IPS DF 6.9 (cell line): Measurements from ENCODE around the gene ITPKB.

Experiments used
- DNase-seq: peaks from one replicate; pipeline ENCODE4 v3.0.0-alpha.2; 2013; ENCODE audit warnings: low read depth, low spot score
- H3K27ac ChIP-seq: one replicate; pipeline ENCODE4 v1.5.1; 2013; ENCODE audit warnings: low read length, control low read depth
- H3K27me3 ChIP-seq: 2 replicates; pipeline ENCODE4 v1.6.1; 2013; ENCODE audit warnings: mild to moderate bottlenecking, low read length; ENCODE audit not compliant: control insufficient read depth, insufficient read depth
- H3K36me3 ChIP-seq: 2 replicates; pipeline ENCODE4 v1.6.1; 2013; ENCODE audit warnings: low read length; ENCODE audit not compliant: control insufficient read depth, insufficient read depth
- H3K4me1 ChIP-seq: 2 replicates; pipeline ENCODE4 v1.6.1; 2013; ENCODE audit warnings: low read length; ENCODE audit not compliant: control insufficient read depth, insufficient read depth
- H3K4me3 ChIP-seq: 2 replicates; pipeline ENCODE4 v1.5.1; 2013; ENCODE audit warnings: mild to moderate bottlenecking, low read length
- H3K9me3 ChIP-seq: 2 replicates; pipeline ENCODE4 v1.6.1; 2013; ENCODE audit warnings: low read length, inconsistent platforms; ENCODE audit not compliant: control insufficient read depth, insufficient read depth
- WGBS: extraction: QIAGEN DNeasy Blood & Tissue Kit; methylation state at CpG from one replicate; pipeline ENCODE4 v1.1.7; 2013; ENCODE audit warnings: mixed read lengths, missing lambda C conversion rate; ENCODE audit not compliant: insufficient read length, insufficient coverage; 5-methylcytosine and 5-hydroxymethylcytosine counted together

ITPKB gene

GRCh38 chr1:226658546-226659125, 80.4 kb downstream of the ITPKB start:
- WGBS: no CpG with 5 or more reads among the region's 22 CpGs
- no peak for DNase-seq
- Histone ChIP-seq H3K4me3 (no peak overlapping the region), H3K36me3 (no peaks in the 10 kb centered on the region), H3K27ac (no peak overlapping the region), H3K9me3 (no peaks in the 10 kb centered on the region), H3K27me3 (no peaks in the 10 kb centered on the region), H3K4me1 (peaks cover 25% of the 10 kb centered on the region)

GRCh38 chr1:226657895-226658545, 81.1 kb downstream of the ITPKB start:
- Histone ChIP-seq H3K27me3 (no peaks in the 10 kb centered on the region), H3K36me3 (no peaks in the 10 kb centered on the region), H3K27ac (no peak overlapping the region), H3K4me3 (no peak overlapping the region), H3K9me3 (no peaks in the 10 kb centered on the region), H3K4me1 (peaks cover 26% of the 10 kb centered on the region)
- no CpG with 5 or more reads among the region's 10 CpGs for WGBS
- DNase-seq: no peak

GRCh38 chr1:226656601-226657277, 82.3 kb downstream of the ITPKB start:
- no peak for DNase-seq
- no peaks in the 10 kb centered on the region for H3K27me3 ChIP-seq
- no peaks in the 10 kb centered on the region for H3K36me3 ChIP-seq
- peaks cover 24% of the 10 kb centered on the region for H3K4me1 ChIP-seq
- no CpG with 5 or more reads among the region's 12 CpGs for WGBS
- H3K9me3 ChIP-seq: no peaks in the 10 kb centered on the region
- no peak overlapping the region for H3K4me3 ChIP-seq
- no peak overlapping the region for H3K27ac ChIP-seq

- Histone ChIP-seq H3K9me3 (no peaks in the 10 kb centered on the region), H3K4me1 (peaks cover 22% of the 10 kb centered on the region), H3K27me3 (no peaks in the 10 kb centered on the region), H3K4me3 (no peak overlapping the region), H3K27ac (no peak overlapping the region), H3K36me3 (no peaks in the 10 kb centered on the region)
- WGBS: no CpG with 5 or more reads among the region's 4 CpGs
- no peak for DNase-seq
Measured at GRCh38 chr1:226656201-226656600, 82.9 kb downstream of the ITPKB start.

GRCh38 chr1:226655251-226656163, 83.6 kb downstream of the ITPKB start:
- H3K9me3 ChIP-seq: no peaks in the 10 kb centered on the region
- H3K27ac ChIP-seq: no peak overlapping the region
- H3K4me1 ChIP-seq: peaks cover 22% of the 10 kb centered on the region
- no peaks in the 10 kb centered on the region for H3K27me3 ChIP-seq
- no peak overlapping the region for H3K4me3 ChIP-seq
- WGBS: no CpG with 5 or more reads among the region's 12 CpGs
- no peaks in the 10 kb centered on the region for H3K36me3 ChIP-seq
- DNase-seq: no peak

- H3K27ac ChIP-seq: no peak overlapping the region
- no peaks in the 10 kb centered on the region for H3K9me3 ChIP-seq
- no peaks in the 10 kb centered on the region for H3K36me3 ChIP-seq
- H3K4me3 ChIP-seq: no peak overlapping the region
- peaks cover 24% of the 10 kb centered on the region for H3K4me1 ChIP-seq
- no CpG with 5 or more reads among the region's 8 CpGs for WGBS
- no peaks in the 10 kb centered on the region for H3K27me3 ChIP-seq
- DNase-seq: no peak
Measured at GRCh38 chr1:226654668-226655055, 84.4 kb downstream of the ITPKB start.

- no CpG with 5 or more reads among the region's 8 CpGs for WGBS
- peak; percentile 48 for DNase-seq
- H3K4me3 ChIP-seq: no peak overlapping the region
Measured at GRCh38 chr1:226654046-226654667, 84.9 kb downstream of the ITPKB start.

GRCh38 chr1:226653311-226653921, 85.7 kb downstream of the ITPKB start:
- H3K4me3 ChIP-seq: no peak overlapping the region
- no CpG with 5 or more reads among the region's 11 CpGs for WGBS
- no peak overlapping the region for H3K27ac ChIP-seq
- no peaks in the 10 kb centered on the region for H3K27me3 ChIP-seq
- H3K9me3 ChIP-seq: no peaks in the 10 kb centered on the region
- H3K4me1 ChIP-seq: peaks cover 23% of the 10 kb centered on the region
- no peak for DNase-seq
- H3K36me3 ChIP-seq: no peaks in the 10 kb centered on the region

More at GRCh38 chr1:226654046-226654667, 84.9 kb downstream of the ITPKB start:
- Histone ChIP-seq H3K27ac (no peak overlapping the region), H3K36me3 (no peaks in the 10 kb centered on the region), H3K27me3 (no peaks in the 10 kb centered on the region), H3K9me3 (no peaks in the 10 kb centered on the region), H3K4me1 (peaks cover 26% of the 10 kb centered on the region)

- peaks cover 23% of the 10 kb centered on the region for H3K4me1 ChIP-seq
- no peaks in the 10 kb centered on the region for H3K36me3 ChIP-seq
- H3K27ac ChIP-seq: no peak overlapping the region
- no peaks in the 10 kb centered on the region for H3K27me3 ChIP-seq
- no CpG with 5 or more reads among the region's 6 CpGs for WGBS
- H3K4me3 ChIP-seq: no peak overlapping the region
- DNase-seq: no peak
- H3K9me3 ChIP-seq: no peaks in the 10 kb centered on the region
Measured at GRCh38 chr1:226652613-226653012, 86.5 kb downstream of the ITPKB start.
